GM12878 (cell line): ENCODE measurements around the gene CCDC68. TPM values are rescaled to one million over a fixed set of nuclear protein-coding genes. Genes with fewer than 3 reads are reported as not detected.

ENCODE experiments used
- ATAC-seq: fragments of 200-7000 bp; cut with Tn5 transposase; 3 replicates; pipeline ENCODE4 v1.9.1; 2020; ENCODE audit warnings: mild to moderate bottlenecking, moderate library complexity
- BruUV-seq: library from RNA; stranded (reverse); fragments of 400-500 nt; replicated peaks from 2 replicates; lab custom pipeline; 2021; lab: Mats Ljungman, UMichigan
- CTCF ChIA-PET: fragments of 300-600 bp; sonication (Branson Sonifier 250); formaldehyde crosslinking; extraction: SDS; loops from one replicate; lab custom pipeline; 2021; ENCODE audit warnings: inconsistent platforms; lab: Yijun Ruan, JAX
- POLR2A ChIA-PET: fragments of 350-600 bp; formaldehyde crosslinking; extraction: SDS; loops from one replicate; lab custom pipeline; 2021; ENCODE audit warnings: inconsistent platforms; lab: Charles Lee
- RAD21 ChIA-PET: fragments of 300-600 bp; sonication (Branson Sonifier 250); formaldehyde crosslinking; loops from one replicate; lab custom pipeline; 2023; ENCODE audit warnings: antibody characterized with exemption; ENCODE audit not compliant: unreplicated experiment; lab: Charles Lee
- SMC1A ChIA-PET: fragments of 300-600 bp; sonication (Branson Sonifier 250); formaldehyde crosslinking; loops from one replicate; lab custom pipeline; 2023; ENCODE audit not compliant: unreplicated experiment, uncharacterized antibody; lab: Charles Lee
- DNase-seq: peaks from one replicate; pipeline ENCODE4 v3.0.0-alpha.2; 2011; ENCODE audit warnings: low read depth, low spot score
- FAIRE-seq: peaks from 3 replicates; lab custom pipeline; 2011; peaks lifted over from hg19 to GRCh38; lab: Jason Lieb, UNC
- H2AFZ ChIP-seq: 2 replicates; pipeline ENCODE4 v1.6.0; 2011; ENCODE audit warnings: low read depth, low read length, control low read depth; ENCODE audit not compliant: control insufficient read depth
- H3K27ac ChIP-seq: 2 replicates; pipeline ENCODE4 v1.5.1; 2011; ENCODE audit warnings: control low read depth; ENCODE audit not compliant: control insufficient read depth, insufficient read depth
- H3K27me3 ChIP-seq, 2 experiments: replicated peaks in 1 of 2; 2 replicates each; pipeline versions ENCODE4 v1.6.0 to v1.6.1; 2011; ENCODE audit warnings: low read length in 1 of 2; ENCODE audit not compliant: control insufficient read depth in 2 of 2, insufficient read depth in 2 of 2
- H3K36me3 ChIP-seq, 2 experiments: 2 replicates each; pipeline ENCODE4 v1.5.1; 2011; ENCODE audit warnings: low read length in 1 of 2; ENCODE audit not compliant: control insufficient read depth in 2 of 2, insufficient read depth in 2 of 2
- H3K4me1 ChIP-seq: 2 replicates; pipeline ENCODE4 v1.6.1; 2011; ENCODE audit warnings: mild to moderate bottlenecking, low read length, moderate library complexity, mixed read lengths; ENCODE audit not compliant: control insufficient read depth, insufficient read depth
- H3K4me2 ChIP-seq: 2 replicates; pipeline ENCODE4 v1.6.0; 2011; ENCODE audit warnings: control low read depth; ENCODE audit not compliant: control insufficient read depth, insufficient read depth
- H3K4me3 ChIP-seq: fragments of 200-600 bp; sonication (generic); 2 replicates; pipeline ENCODE4 v1.5.1; 2016
- H3K79me2 ChIP-seq: 2 replicates; pipeline ENCODE4 v1.6.0; 2011; ENCODE audit warnings: low read length; ENCODE audit not compliant: control insufficient read depth, insufficient read depth
- H3K9ac ChIP-seq: 2 replicates; pipeline ENCODE4 v1.8.0; 2011; ENCODE audit warnings: low read length, control low read depth, mixed read lengths; ENCODE audit not compliant: control insufficient read depth, insufficient read depth
- H3K9me3 ChIP-seq: replicated peaks from 3 replicates; pipeline ENCODE4 v1.5.1; 2011; ENCODE audit warnings: mild to moderate bottlenecking, low read length; ENCODE audit not compliant: control insufficient read depth, insufficient read depth
- H4K20me1 ChIP-seq: 2 replicates; pipeline ENCODE4 v1.6.0; 2011; ENCODE audit not compliant: control insufficient read depth, insufficient read depth
- CTCF ChIP-seq, 3 experiments: IDR thresholded peaks in 2 of 3; conservative IDR thresholded peaks in 1 of 3; 2 replicates each; pipeline ENCODE4 v1.5.1; 2011; ENCODE audit warnings: low read depth in 3 of 3, low read length in 3 of 3, mild to moderate bottlenecking in 3 of 3, control low read depth in 2 of 3, moderate library complexity in 2 of 3, inconsistent platforms in 1 of 3, mixed read lengths in 1 of 3; ENCODE audit not compliant: control insufficient read depth in 2 of 3, insufficient read depth in 1 of 3; ENCODE audit errors: extremely low read depth in 1 of 3
- CUX1 ChIP-seq: IDR thresholded peaks from 2 replicates; pipeline ENCODE4 v1.6.1; 2012; ENCODE audit warnings: improper control_type of control experiment, low read depth, low read length; ENCODE audit not compliant: insufficient replicate concordance
- E2F4 ChIP-seq: IDR thresholded peaks from 2 replicates; pipeline ENCODE4 v1.6.1; 2012; ENCODE audit warnings: low read depth, low read length, improper control_type of control experiment
- GABPA ChIP-seq: IDR thresholded peaks from 2 replicates; pipeline ENCODE4 v1.6.1; 2014; ENCODE audit warnings: antibody characterized with exemption, low read depth, mild to moderate bottlenecking, inconsistent platforms
- IKZF2 ChIP-seq, 2 experiments: fragments of 450-650 bp; IDR thresholded peaks; 2 replicates each; pipeline ENCODE4 v1.6.1; 2017; ENCODE audit warnings: mild to moderate bottlenecking in 2 of 2, moderate library complexity in 2 of 2
- MTA2 ChIP-seq: fragments of 450-650 bp; IDR thresholded peaks from 2 replicates; pipeline ENCODE4 v1.6.1; 2016; ENCODE audit warnings: low read depth, mild to moderate bottlenecking, moderate library complexity
- NFYA ChIP-seq: IDR thresholded peaks from 2 replicates; pipeline ENCODE4 v1.6.1; 2011; ENCODE audit warnings: low read depth, mild to moderate bottlenecking, low read length, improper control_type of control experiment, borderline replicate concordance
- NFYB ChIP-seq: IDR thresholded peaks from 2 replicates; pipeline ENCODE4 v1.6.1; 2011; ENCODE audit warnings: low read depth, mild to moderate bottlenecking, low read length, improper control_type of control experiment, moderate library complexity; ENCODE audit not compliant: insufficient read depth
- PAX8 ChIP-seq: fragments of 450-650 bp; IDR thresholded peaks from 2 replicates; pipeline ENCODE4 v1.6.1; 2017; ENCODE audit warnings: mild to moderate bottlenecking, moderate library complexity
- TCF7 ChIP-seq: IDR thresholded peaks from 2 replicates; pipeline ENCODE4 v1.6.1; 2014; ENCODE audit warnings: antibody characterized with exemption, borderline replicate concordance
- WRNIP1 ChIP-seq: IDR thresholded peaks from 2 replicates; pipeline ENCODE4 v1.6.1; 2011; ENCODE audit warnings: low read depth, low read length, improper control_type of control experiment, borderline replicate concordance
- YBX1 ChIP-seq: fragments of 450-650 bp; IDR thresholded peaks from 2 replicates; pipeline ENCODE4 v1.6.1; 2016; ENCODE audit warnings: antibody characterized with exemption
- ZNF217 ChIP-seq: fragments of 450-650 bp; IDR thresholded peaks from 2 replicates; pipeline ENCODE4 v1.6.1; 2017; ENCODE audit warnings: antibody characterized with exemption, mild to moderate bottlenecking
- WGBS: methylation state at CpG from one replicate; pipeline ENCODE4 v1.1.6; 2016; ENCODE audit warnings: low lambda C conversion rate; ENCODE audit not compliant: insufficient replicate concordance, insufficient coverage; ENCODE audit errors: missing lambda C conversion rate; 5-methylcytosine and 5-hydroxymethylcytosine counted together
- in situ Hi-C: fragments of 300-500 bp; cut with MboI; formaldehyde crosslinking; loops from 9 replicates; pipeline ENCODE4 v1.14.3; 2018; ENCODE audit warnings: mixed read lengths
- intact Hi-C: fragments of 100-400 bp; cut with micrococcal nuclease; formaldehyde crosslinking; loops from one replicate; pipeline ENCODE4 v1.14.2; 2022; ENCODE audit not compliant: unreplicated experiment
- polyA plus RNA-seq, 11 experiments: library from polyadenylated mRNA; depleted of rRNA in 4 of 11; unstranded in 6 of 11; stranded (reverse) in 5 of 11; fragments of >200 nt; fragmentation: Nextera tagmentation in 4 of 11; fragmentation: Illumina TruSeq in 1 of 11; extraction: Ambion mirVana in 4 of 11; extraction: Trizol in 1 of 11; gene quantifications; 1 replicate in 1 of 11; 2 replicates in 10 of 11; pipeline versions ENCODE4 v1.2.1 to v1.2.3, GENCODE V29; 2011 to 2016; ENCODE audit warnings: inconsistent platforms in 2 of 11, missing spikeins in 2 of 11, low read depth in 1 of 11
- total RNA-seq, 4 experiments: library from RNA; depleted of rRNA in 3 of 4; stranded (reverse); fragments of >200 nt in 3 of 4; fragmentation: Illumina TruSeq in 1 of 4; extraction: Trizol in 1 of 4; gene quantifications; 2 replicates each; pipeline versions ENCODE4 v1.2.1 to v1.2.3, GENCODE V29; 2013 to 2021
- TF ChIP-seq, protein P1 (sequence below): IDR thresholded peaks from 2 replicates; pipeline ENCODE4 v1.6.1; 2012; ENCODE audit warnings: low read length, inconsistent platforms

Gene CCDC68
- total and polyA plus RNA-seq, 10 of the 15 experiments (the other 5 are each of a cell fraction or from before 2014, with no cell fraction given): 0.04 TPM; not detected in 9

GRCh38 chr18:54859667-54860421 lies 99.4 kb downstream of the CCDC68 start:
- intact Hi-C loops (no loop called here), in situ Hi-C loops (no loop called here)
- ChIA-PET CTCF (interaction anchor here (1.2 kb wide), 1 partner anchor 29 kb away, joined by 3 read pairs; no protein-coding TSS in a partner anchor), POLR2A (no interaction called here), RAD21 (no interaction called here), SMC1A (no interaction called here)
- no peaks in the 10 kb centered on the region for H4K20me1 ChIP-seq
- no peak overlapping the region for H3K9ac ChIP-seq
- no peaks in the 10 kb centered on the region for H3K36me3 ChIP-seq
- ATAC-seq (no peak), DNase-seq (no peak), FAIRE-seq (no peak)
- 30% methylated on average over 9 of the region's 9 CpGs for WGBS
- H2AFZ ChIP-seq: no peak overlapping the region
- H3K4me1 ChIP-seq: no peaks in the 10 kb centered on the region
- BruUV-seq: no TSS peak
- H3K4me2 ChIP-seq: no peak overlapping the region
- H3K27me3 ChIP-seq: no peaks in the 10 kb centered on the region
- H3K79me2 ChIP-seq: no peaks in the 10 kb centered on the region
- no peak overlapping the region for H3K4me3 ChIP-seq
- no peak overlapping the region for H3K27ac ChIP-seq
- no peaks in the 10 kb centered on the region for H3K9me3 ChIP-seq
- TF ChIP-seq GABPA: no peak
- TF ChIP-seq CUX1: no peak
- TF ChIP-seq PAX8: no peak
- no peak for TF ChIP-seq TCF7
- no peak for TF ChIP-seq IKZF2 (IDR thresholded peaks at IDR 0.05)
- TF ChIP-seq CTCF (IDR thresholded peaks at IDR 0.05 in 2 of 3, conservative IDR thresholded peaks at IDR 0.05 in 1 of 3; ENCODE audit: control insufficient read depth in 2 of 3, extremely low read depth in 1 of 3, insufficient read depth in 1 of 3, low read depth in 3 of 3, low read length in 3 of 3): no peak
- TF ChIP-seq NFYB: no peak
- no peak for TF ChIP-seq NFYA
- TF ChIP-seq, protein P1, sequence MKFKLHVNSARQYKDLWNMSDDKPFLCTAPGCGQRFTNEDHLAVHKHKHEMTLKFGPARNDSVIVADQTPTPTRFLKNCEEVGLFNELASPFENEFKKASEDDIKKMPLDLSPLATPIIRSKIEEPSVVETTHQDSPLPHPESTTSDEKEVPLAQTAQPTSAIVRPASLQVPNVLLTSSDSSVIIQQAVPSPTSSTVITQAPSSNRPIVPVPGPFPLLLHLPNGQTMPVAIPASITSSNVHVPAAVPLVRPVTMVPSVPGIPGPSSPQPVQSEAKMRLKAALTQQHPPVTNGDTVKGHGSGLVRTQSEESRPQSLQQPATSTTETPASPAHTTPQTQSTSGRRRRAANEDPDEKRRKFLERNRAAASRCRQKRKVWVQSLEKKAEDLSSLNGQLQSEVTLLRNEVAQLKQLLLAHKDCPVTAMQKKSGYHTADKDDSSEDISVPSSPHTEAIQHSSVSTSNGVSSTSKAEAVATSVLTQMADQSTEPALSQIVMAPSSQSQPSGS: no peak
- TF ChIP-seq E2F4: no peak
- no peak for TF ChIP-seq ZNF217
- no peak for TF ChIP-seq YBX1
- no peak for TF ChIP-seq WRNIP1
- TF ChIP-seq MTA2: no peak
